HepG2 (cell line): ENCODE results near the gene LRRC3. TPM values are rescaled to one million over a fixed set of nuclear protein-coding genes. Genes with fewer than 3 reads are reported as not detected.
"Not testable (repeated sequence)": the region's sequence is repeated elsewhere in the genome, so short reads cannot be mapped to it uniquely, and the experiment has no call there.

Experiments
- ATAC-seq: fragments of 200-7000 bp; cut with Tn5 transposase; 3 replicates; pipeline ENCODE4 v1.9.1; 2020; ENCODE audit warnings: mild to moderate bottlenecking, moderate library complexity
- BruUV-seq: library from RNA; stranded (reverse); fragments of 400-500 nt; replicated peaks from 2 replicates; lab custom pipeline; 2021; lab: Mats Ljungman, UMichigan
- CTCF ChIA-PET: fragments of 300-600 bp; formaldehyde crosslinking; extraction: SDS; loops from one replicate; lab custom pipeline; 2021; ENCODE audit warnings: low total read pairs, inconsistent platforms, low intra/inter-chr PET ratio; lab: Yijun Ruan, JAX
- POLR2A ChIA-PET: fragments of 350-600 bp; sonication (Branson Sonifier 250); formaldehyde crosslinking; loops from one replicate; lab custom pipeline; 2020; ENCODE audit warnings: antibody characterized with exemption, inconsistent platforms; lab: Yijun Ruan, JAX
- DNase-seq: peaks from one replicate; pipeline ENCODE4 v3.0.0-alpha.2; 2015; ENCODE audit warnings: low spot score
- FAIRE-seq: peaks from 3 replicates; lab custom pipeline; 2011; peaks lifted over from hg19 to GRCh38; lab: Jason Lieb, UNC
- H2AFZ ChIP-seq: one replicate; pipeline ENCODE4 v1.6.1; 2011; ENCODE audit warnings: low read length, inconsistent platforms
- H3K27ac ChIP-seq: fragments of 300-600 bp; 3 replicates; pipeline ENCODE4 v1.8.0; 2011; ENCODE audit warnings: mixed run types, mild to moderate bottlenecking, mixed read lengths, low read length, inconsistent platforms; ENCODE audit not compliant: insufficient read depth; ENCODE audit errors: extremely low read length
- H3K27me3 ChIP-seq, 2 experiments: fragments of 200-600 bp in 1 of 2; 2 replicates in 1 of 2; 3 replicates in 1 of 2; pipeline versions ENCODE4 v1.6.0 to v1.8.0; 2011; ENCODE audit warnings: low read length in 2 of 2, mild to moderate bottlenecking in 2 of 2, moderate library complexity in 2 of 2, inconsistent platforms in 1 of 2; ENCODE audit not compliant: insufficient read depth in 2 of 2, control insufficient read depth in 1 of 2
- H3K36me3 ChIP-seq, 2 experiments: fragments of 200-600 bp in 1 of 2; replicated peaks in 1 of 2; 2 replicates in 1 of 2; 3 replicates in 1 of 2; pipeline versions ENCODE4 v1.5.1 to v1.8.0; 2011; ENCODE audit warnings: low read length in 2 of 2, inconsistent platforms in 1 of 2; ENCODE audit not compliant: insufficient read depth in 2 of 2, control insufficient read depth in 1 of 2
- H3K4me1 ChIP-seq: 2 replicates; pipeline ENCODE4 v1.5.1; 2012; ENCODE audit warnings: low read length, inconsistent platforms; ENCODE audit not compliant: insufficient read depth
- H3K4me2 ChIP-seq: 2 replicates; pipeline ENCODE4 v1.6.0; 2011; ENCODE audit warnings: low read depth, low read length, inconsistent platforms
- H3K4me3 ChIP-seq, 3 experiments: fragments of 200-600 bp in 1 of 3; sonication (generic), shearing (Covaris generic) in 1 of 3; replicated peaks in 1 of 3; 2 replicates each; pipeline ENCODE4 v1.5.1; 2011 to 2016; ENCODE audit warnings: low read length in 3 of 3, inconsistent platforms in 2 of 3, low read depth in 2 of 3, mild to moderate bottlenecking in 2 of 3, control low read depth in 1 of 3, mixed read lengths in 1 of 3; ENCODE audit not compliant: insufficient read depth in 1 of 3
- H3K79me2 ChIP-seq: one replicate; pipeline ENCODE4 v1.6.1; 2011; ENCODE audit warnings: low read length, inconsistent platforms; ENCODE audit not compliant: insufficient read depth
- H3K9ac ChIP-seq: 2 replicates; pipeline ENCODE4 v1.6.0; 2011; ENCODE audit warnings: mild to moderate bottlenecking, low read depth, low read length, inconsistent platforms; ENCODE audit not compliant: insufficient read depth
- H3K9me3 ChIP-seq: 2 replicates; pipeline ENCODE4 v1.5.1; 2012; ENCODE audit warnings: mild to moderate bottlenecking, low read length
- H4K20me1 ChIP-seq: 2 replicates; pipeline ENCODE4 v1.6.0; 2011; ENCODE audit warnings: inconsistent platforms, mild to moderate bottlenecking, low read length, moderate library complexity; ENCODE audit not compliant: insufficient read depth
- AGO1 ChIP-seq: fragments of 200-400 bp; formaldehyde crosslinking; IDR thresholded peaks from 2 replicates; pipeline ENCODE4 v1.6.1; 2017; ENCODE audit warnings: mild to moderate bottlenecking, low read depth, low read length, moderate library complexity; ENCODE audit not compliant: poor library complexity, severe bottlenecking
- ZNF329 ChIP-seq: sonication (generic); formaldehyde crosslinking; IDR thresholded peaks from 2 replicates; pipeline ENCODE4 v1.9.0; 2021; ENCODE audit warnings: low read depth, mild to moderate bottlenecking, missing genetic modification reagents
- WGBS: methylation state at CpG from one replicate; pipeline ENCODE4 v1.1.6; 2017; ENCODE audit warnings: low lambda C conversion rate; 5-methylcytosine and 5-hydroxymethylcytosine counted together
- in situ Hi-C: cut with HindIII; loops from 2 replicates; pipeline ENCODE4 v1.10.0; 2017; ENCODE audit warnings: low pct_unique_long_range_greater_than_20kb; ENCODE audit not compliant: extremely low pct_ligation_motif_present
- intact Hi-C: fragments of 100-400 bp; cut with micrococcal nuclease; formaldehyde crosslinking; loops from one replicate; pipeline ENCODE4 v1.10.0; 2022; ENCODE audit not compliant: unreplicated experiment
- polyA plus RNA-seq, 8 experiments: library from polyadenylated mRNA; depleted of rRNA in 3 of 8; stranded (reverse) in 7 of 8; unstranded in 1 of 8; fragments of >200 nt; fragmentation: Illumina TruSeq in 4 of 8; extraction: Trizol in 4 of 8; gene quantifications; 2 replicates each; pipeline versions ENCODE4 v1.2.1 to v1.2.3, GENCODE V29; 2011 to 2016; ENCODE audit warnings: low read depth in 4 of 8, missing spikeins in 1 of 8, mixed read lengths in 1 of 8; ENCODE audit not compliant: insufficient read depth in 1 of 8
- total RNA-seq, 5 experiments: library from RNA; depleted of rRNA; stranded (reverse); fragments of >200 nt; fragmentation: Illumina TruSeq; extraction: Trizol; gene quantifications; 2 replicates each; pipeline ENCODE4 v1.2.3, GENCODE V29; 2016; ENCODE audit warnings: low read depth in 1 of 5

LRRC3 gene
- total and polyA plus RNA-seq, 2 of the 13 experiments (the other 11 are each of a cell fraction or from before 2014, with no cell fraction given): 4.8 to 16.5 TPM

GRCh38 chr21:44503006-44503889 is 47.9 kb downstream of the LRRC3 start:
- H3K4me2 ChIP-seq, H3K9me3 ChIP-seq, H3K27ac ChIP-seq, H3K36me3 ChIP-seq, H4K20me1 ChIP-seq, H3K27me3 ChIP-seq, H3K4me3 ChIP-seq, intact Hi-C loops, H3K9ac ChIP-seq, POLR2A ChIA-PET, CTCF ChIA-PET, in situ Hi-C loops, BruUV-seq, FAIRE-seq, H2AFZ ChIP-seq, ATAC-seq, DNase-seq: not testable (repeated sequence)
- Histone ChIP-seq H3K4me1 (peaks cover 39% of the 10 kb centered on the region), H3K79me2 (peaks cover 23% of the 10 kb centered on the region)
- peak; percentile 74 for TF ChIP-seq AGO1
- 90% methylated on average over 42 of the region's 44 CpGs for WGBS

- no peak for TF ChIP-seq ZNF329 (CRISPR knock-in tag)
- Histone ChIP-seq H3K4me2 (no peak overlapping the region), H3K27me3 (no peaks in the 10 kb centered on the region; a peak in 1 of 5 replicates), H2AFZ (no peak overlapping the region), H3K27ac (no peak overlapping the region), H3K9ac (no peak overlapping the region), H4K20me1 (no peaks in the 10 kb centered on the region), H3K4me1 (peaks cover 39% of the 10 kb centered on the region), H3K79me2 (peaks cover 25% of the 10 kb centered on the region), H3K9me3 (no peaks in the 10 kb centered on the region), H3K36me3 (peaks cover 4 to 6% of the 10 kb centered on the region in 2 experiments; a peak in 3 of 5 replicates), H3K4me3 (no peak overlapping the region)
- ATAC-seq (no peak), FAIRE-seq (no peak), DNase-seq (no peak)
- WGBS: 98% methylated on average over 18 of the region's 20 CpGs
- intact Hi-C loops (no loop called here), in situ Hi-C loops (no loop called here)
- ChIA-PET CTCF (no interaction called here), POLR2A (interaction anchor here (3.0 kb wide), 1 partner anchor 20 kb away, joined by 38 read pairs; no protein-coding TSS in a partner anchor)
- no TSS peak for BruUV-seq
Measured at GRCh38 chr21:44503901-44504399, 48.6 kb downstream of the LRRC3 start.
